H9 (cell line): Measurements from ENCODE around the gene GABBR2. TPM values are rescaled to one million over a fixed set of nuclear protein-coding genes. Genes with fewer than 3 reads are reported as not detected.

Source experiments
- DNase-seq: peaks from one replicate; pipeline ENCODE4 v3.0.0-alpha.2; 2017
- H2AFZ ChIP-seq: one replicate; pipeline ENCODE4 v1.6.1; 2013; ENCODE audit warnings: mild to moderate bottlenecking, low read length, control low read depth, moderate library complexity
- H2AK5ac ChIP-seq: 2 replicates; pipeline ENCODE4 v1.6.1; 2013; ENCODE audit warnings: low read length, control low read depth, mixed read lengths; ENCODE audit not compliant: insufficient read length
- H2BK120ac ChIP-seq: one replicate; pipeline ENCODE4 v1.6.1; 2013; ENCODE audit warnings: low read depth, mild to moderate bottlenecking, low read length, control low read depth, inconsistent platforms; ENCODE audit not compliant: poor library complexity, severe bottlenecking
- H2BK12ac ChIP-seq: 2 replicates; pipeline ENCODE4 v1.6.1; 2013; ENCODE audit warnings: low read length, control low read depth, mixed read lengths, low read depth; ENCODE audit not compliant: insufficient read length
- H2BK15ac ChIP-seq: 2 replicates; pipeline ENCODE4 v1.6.1; 2013; ENCODE audit warnings: low read depth, low read length, control low read depth
- H2BK20ac ChIP-seq: one replicate; pipeline ENCODE4 v1.6.1; 2013; ENCODE audit warnings: low read depth, mild to moderate bottlenecking, low read length, control low read depth, inconsistent platforms; ENCODE audit not compliant: poor library complexity, severe bottlenecking
- H2BK5ac ChIP-seq: 2 replicates; pipeline ENCODE4 v1.6.1; 2013; ENCODE audit warnings: low read length, control low read depth, mixed read lengths; ENCODE audit not compliant: insufficient read length
- H3K14ac ChIP-seq: 2 replicates; pipeline ENCODE4 v1.6.1; 2013; ENCODE audit warnings: low read length, control low read depth; ENCODE audit not compliant: insufficient read depth
- H3K18ac ChIP-seq: 2 replicates; pipeline ENCODE4 v1.6.1; 2013; ENCODE audit warnings: low read depth, mild to moderate bottlenecking, mixed read lengths, low read length, control low read depth; ENCODE audit not compliant: insufficient read length
- H3K23ac ChIP-seq: 2 replicates; pipeline ENCODE4 v1.6.1; 2013; ENCODE audit warnings: low read length, control low read depth, mixed read lengths, low read depth; ENCODE audit not compliant: insufficient read length
- H3K23me2 ChIP-seq: 2 replicates; pipeline ENCODE4 v1.6.1; 2013; ENCODE audit warnings: low read depth, mild to moderate bottlenecking, mixed read lengths, low read length, control low read depth; ENCODE audit not compliant: insufficient read length, poor library complexity, severe bottlenecking
- H3K27ac ChIP-seq: 2 replicates; pipeline ENCODE4 v1.5.1; 2013; ENCODE audit warnings: low read length, control low read depth, mixed read lengths, low read depth; ENCODE audit not compliant: insufficient read length
- H3K27me3 ChIP-seq: 2 replicates; pipeline ENCODE4 v1.6.1; 2013; ENCODE audit warnings: low read length, control low read depth, inconsistent platforms; ENCODE audit not compliant: insufficient read depth
- H3K4ac ChIP-seq: 2 replicates; pipeline ENCODE4 v1.6.1; 2013; ENCODE audit warnings: low read depth, mild to moderate bottlenecking, control low read depth, inconsistent platforms, low read length, moderate library complexity
- H3K4me1 ChIP-seq: 2 replicates; pipeline ENCODE4 v1.6.1; 2013; ENCODE audit warnings: low read length, control low read depth, inconsistent platforms; ENCODE audit not compliant: insufficient read depth
- H3K4me2 ChIP-seq: 2 replicates; pipeline ENCODE4 v1.6.1; 2013; ENCODE audit warnings: low read length, control low read depth, mixed read lengths; ENCODE audit not compliant: insufficient read length, insufficient read depth
- H3K56ac ChIP-seq: 2 replicates; pipeline ENCODE4 v1.6.1; 2013; ENCODE audit warnings: low read depth, mild to moderate bottlenecking, mixed read lengths, low read length, control low read depth; ENCODE audit not compliant: insufficient read length
- H3K79me1 ChIP-seq: 2 replicates; pipeline ENCODE4 v1.6.1; 2013; ENCODE audit warnings: low read depth, mild to moderate bottlenecking, moderate library complexity, low read length, control low read depth, inconsistent platforms; ENCODE audit not compliant: insufficient read depth, poor library complexity, severe bottlenecking
- H3K79me2 ChIP-seq: 2 replicates; pipeline ENCODE4 v1.6.1; 2013; ENCODE audit warnings: low read length, control low read depth, inconsistent platforms; ENCODE audit not compliant: insufficient read depth
- H3K9ac ChIP-seq: 2 replicates; pipeline ENCODE4 v1.6.1; 2013; ENCODE audit warnings: low read length, control low read depth, mixed read lengths; ENCODE audit not compliant: insufficient read length; ENCODE audit errors: extremely low read depth
- H3K9me3 ChIP-seq: one replicate; pipeline ENCODE4 v1.6.1; 2013; ENCODE audit warnings: low read depth, low read length, inconsistent platforms; ENCODE audit not compliant: control insufficient read depth
- H3T11ph ChIP-seq: one replicate; pipeline ENCODE4 v1.6.1; 2013; ENCODE audit warnings: mild to moderate bottlenecking, low read length, control low read depth, inconsistent platforms
- H4K20me1 ChIP-seq: one replicate; pipeline ENCODE4 v1.6.1; 2013; ENCODE audit not compliant: control insufficient read depth, insufficient read length, insufficient read depth
- H4K5ac ChIP-seq: 2 replicates; pipeline ENCODE4 v1.6.1; 2013; ENCODE audit warnings: low read depth, mild to moderate bottlenecking, mixed read lengths, low read length, control low read depth; ENCODE audit not compliant: insufficient read length
- H4K8ac ChIP-seq: replicated peaks from 2 replicates; pipeline ENCODE4 v1.6.1; 2013; ENCODE audit warnings: low read length, control low read depth, mixed read lengths, low read depth; ENCODE audit not compliant: insufficient read length
- H4K91ac ChIP-seq: 2 replicates; pipeline ENCODE4 v1.6.1; 2013; ENCODE audit warnings: low read depth, mild to moderate bottlenecking, moderate library complexity, mixed read lengths, low read length, control low read depth; ENCODE audit not compliant: insufficient read length
- H3K27ac Mint-ChIP-seq, 3 experiments: 2 replicates in 2 of 3; 3 replicates in 1 of 3; pipeline ENCODE4 v1.8.0; 2020 to 2021; ENCODE audit warnings: mixed read lengths in 3 of 3, mild to moderate bottlenecking in 1 of 3, moderate library complexity in 1 of 3
- H3K27me3 Mint-ChIP-seq: 2 replicates; pipeline ENCODE4 v1.8.0; 2021; ENCODE audit warnings: low read depth, mild to moderate bottlenecking, moderate library complexity, mixed read lengths
- H3K36me3 Mint-ChIP-seq, 3 experiments: 2 replicates in 2 of 3; 3 replicates in 1 of 3; pipeline ENCODE4 v1.8.0; 2020 to 2021; ENCODE audit warnings: low read depth in 3 of 3, mixed read lengths in 3 of 3; ENCODE audit not compliant: insufficient read depth in 1 of 3
- H3K4me1 Mint-ChIP-seq, 2 experiments: 2 replicates each; pipeline ENCODE4 v1.8.0; 2020; ENCODE audit warnings: mixed read lengths in 2 of 2
- H3K4me3 Mint-ChIP-seq, 2 experiments: 2 replicates in 1 of 2; 3 replicates in 1 of 2; pipeline ENCODE4 v1.8.0; 2020 to 2021; ENCODE audit warnings: mild to moderate bottlenecking in 2 of 2, mixed read lengths in 2 of 2, moderate library complexity in 1 of 2
- H3K9me3 Mint-ChIP-seq, 2 experiments: 2 replicates in 1 of 2; 3 replicates in 1 of 2; pipeline ENCODE4 v1.8.0; 2020; ENCODE audit warnings: mild to moderate bottlenecking in 2 of 2, mixed read lengths in 2 of 2, moderate library complexity in 1 of 2
- CTCF ChIP-seq: fragments of 200-600 bp; sonication (generic); conservative IDR thresholded peaks from 3 replicates; pipeline ENCODE4 v1.8.0; 2021; ENCODE audit warnings: antibody characterized with exemption, mild to moderate bottlenecking
- WGBS: extraction: QIAGEN DNeasy Blood & Tissue Kit; methylation state at CpG from one replicate; pipeline ENCODE4 v1.1.7; 2013; ENCODE audit warnings: missing lambda C conversion rate, low lambda C conversion rate, mixed read lengths; ENCODE audit not compliant: insufficient read length; ENCODE audit errors: extremely low coverage; 5-methylcytosine and 5-hydroxymethylcytosine counted together
- total RNA-seq: library from RNA; stranded (reverse); gene quantifications from 2 replicates; pipeline ENCODE4 v1.2.1, GENCODE V29; 2021

The GABBR2 gene
- total RNA-seq, 1 experiment from 2014 or later = 0.66 TPM

- TF ChIP-seq CTCF = peak; percentile 70; the same call in 2 of the 3 replicates
- DNase-seq = peak; percentile 76
Observed at GRCh38 chr9:98536542-98537173, 172.1 kb downstream of the GABBR2 start.

More at GRCh38 chr9:98536542-98537173, 172.1 kb downstream of the GABBR2 start:
- H4K20me1 ChIP-seq = no peaks in the 10 kb centered on the region
- no peak overlapping the region for H2BK15ac ChIP-seq
- no CpG with 5 or more reads among the region's 12 CpGs for WGBS
- H3K14ac ChIP-seq = no peak overlapping the region
- no peak overlapping the region for H2BK120ac ChIP-seq
- H3K4me2 ChIP-seq = no peak overlapping the region
- H3K27ac ChIP-seq = no peak overlapping the region
- Mint-ChIP-seq H3K27ac (no peak overlapping the region), H3K9me3 (peaks cover 0 to 12% of the 10 kb centered on the region in 2 experiments; a peak in 3 of 5 replicates), H3K36me3 (no peaks in the 10 kb centered on the region; a peak in 1 of 7 replicates), H3K27me3 (peaks cover 12% of the 10 kb centered on the region), H3K4me3 (no peak overlapping the region), H3K4me1 (no peaks in the 10 kb centered on the region)
- no peak overlapping the region for H3K9ac ChIP-seq
- no peak overlapping the region for H3K18ac ChIP-seq
- no peak overlapping the region for H3K4ac ChIP-seq
- no peaks in the 10 kb centered on the region for H3K79me1 ChIP-seq
- H2BK12ac ChIP-seq = no peak overlapping the region
- no peak overlapping the region for H4K91ac ChIP-seq
- no peak overlapping the region for H4K5ac ChIP-seq
- H3K23me2 ChIP-seq = no peaks in the 10 kb centered on the region
- no peak overlapping the region for H3K56ac ChIP-seq
- H3K4me1 ChIP-seq = no peaks in the 10 kb centered on the region
- H3K9me3 ChIP-seq = no peaks in the 10 kb centered on the region
- H3K79me2 ChIP-seq = no peaks in the 10 kb centered on the region
- H3K23ac ChIP-seq = no peak overlapping the region
- H4K8ac ChIP-seq = no peak overlapping the region
- H3K27me3 ChIP-seq = no peaks in the 10 kb centered on the region
- no peak overlapping the region for H2AFZ ChIP-seq
- no peak overlapping the region for H2BK5ac ChIP-seq
- H3T11ph ChIP-seq = no peak overlapping the region
- no peak overlapping the region for H2BK20ac ChIP-seq
- H2AK5ac ChIP-seq = no peak overlapping the region
